ENCODE results near the gene SNX24. TPM values are rescaled to one million over a fixed set of nuclear protein-coding genes. Genes with fewer than 3 reads are reported as not detected.
"Not testable (repeated sequence)": the region's sequence is repeated elsewhere in the genome, so short reads cannot be mapped to it uniquely, and the experiment has no call there.

SNX24 gene
- total RNA-seq, 1 donor from 2014 or later = 8.5 TPM

GRCh38 chr5:122967085-122967484 is 121.7 kb downstream of the SNX24 start:
- ChIA-PET CTCF (interaction anchor here (0.6 kb wide), 1 partner anchor 25 kb away, joined by 3 read pairs; no protein-coding TSS in a partner anchor), POLR2A (no interaction called here)
- H3K4me1 Mint-ChIP-seq = peaks cover 13% of the 10 kb centered on the region
- no peaks in the 10 kb centered on the region for H3K36me3 Mint-ChIP-seq (ENCODE audit: low read depth)
- peak overlapping the region; percentile 11 for H3K4me3 Mint-ChIP-seq
- TF ChIP-seq CTCF (IDR thresholded peaks at IDR 0.05) = no peak
- H3K27me3 Mint-ChIP-seq = no peaks in the 10 kb centered on the region
- ATAC-seq (ENCODE audit: low read depth) (peak; percentile 44), DNase-seq (no peak)
- peak overlapping the region; percentile 57 for H3K27ac Mint-ChIP-seq
- intact Hi-C loops (cut with micrococcal nuclease) = loop anchor here (2.0 kb wide), 1 partner anchor 20 kb away; no protein-coding TSS in a partner anchor
- H3K9me3 Mint-ChIP-seq = no peaks in the 10 kb centered on the region

- no peak for TF ChIP-seq CTCF (IDR thresholded peaks at IDR 0.05)
- H3K4me3 Mint-ChIP-seq = no peak overlapping the region
- POLR2A ChIA-PET = no interaction called here
- CTCF ChIA-PET = interaction anchor here (0.6 kb wide), 1 partner anchor 25 kb away, joined by 3 read pairs; no protein-coding TSS in a partner anchor
- ATAC-seq (ENCODE audit: low read depth) = peak; percentile 84
- no peaks in the 10 kb centered on the region for H3K36me3 Mint-ChIP-seq (ENCODE audit: low read depth)
- no peaks in the 10 kb centered on the region for H3K9me3 Mint-ChIP-seq
- H3K27me3 Mint-ChIP-seq = no peaks in the 10 kb centered on the region
- peak overlapping the region; percentile 57 for H3K27ac Mint-ChIP-seq
- H3K4me1 Mint-ChIP-seq = peaks cover 13% of the 10 kb centered on the region
- intact Hi-C loops (cut with micrococcal nuclease) = loop anchor here (2.0 kb wide), 1 partner anchor 19 kb away; no protein-coding TSS in a partner anchor
- no peak for DNase-seq
Observed at GRCh38 chr5:122967625-122968024, 122.2 kb downstream of the SNX24 start.

GRCh38 chr5:122968056-122968455 is 122.6 kb downstream of the SNX24 start:
- H3K9me3 Mint-ChIP-seq; ATAC-seq (ENCODE audit: low read depth); DNase-seq; H3K36me3 Mint-ChIP-seq (ENCODE audit: low read depth); H3K27me3 Mint-ChIP-seq; intact Hi-C loops (cut with micrococcal nuclease); H3K27ac Mint-ChIP-seq; CTCF ChIA-PET; POLR2A ChIA-PET; H3K4me3 Mint-ChIP-seq: not testable (repeated sequence)
- peaks cover 13% of the 10 kb centered on the region for H3K4me1 Mint-ChIP-seq

- intact Hi-C loops (cut with micrococcal nuclease) = no loop called here
- ChIA-PET CTCF (no interaction called here), POLR2A (no interaction called here)
- no peak for ATAC-seq (ENCODE audit: low read depth)
- Mint-ChIP-seq H3K27ac (no peak overlapping the region), H3K4me3 (no peak overlapping the region), H3K36me3 (ENCODE audit: low read depth) (no peaks in the 10 kb centered on the region), H3K9me3 (no peaks in the 10 kb centered on the region), H3K4me1 (peaks cover 13% of the 10 kb centered on the region), H3K27me3 (no peaks in the 10 kb centered on the region)
- no peak for TF ChIP-seq CTCF (IDR thresholded peaks at IDR 0.05)
- no peak for DNase-seq
Observed at GRCh38 chr5:122971333-122971732, 125.9 kb downstream of the SNX24 start.

GRCh38 chr5:122972877-122973276 is 127.5 kb downstream of the SNX24 start:
- ATAC-seq (ENCODE audit: low read depth) (no peak), DNase-seq (no peak)
- intact Hi-C loops (cut with micrococcal nuclease) = no loop called here
- TF ChIP-seq CTCF (IDR thresholded peaks at IDR 0.05) = no peak
- Mint-ChIP-seq H3K4me1 (peaks cover 2% of the 10 kb centered on the region), H3K4me3 (no peak overlapping the region), H3K27me3 (no peaks in the 10 kb centered on the region), H3K27ac (no peak overlapping the region), H3K9me3 (no peaks in the 10 kb centered on the region), H3K36me3 (ENCODE audit: low read depth) (no peaks in the 10 kb centered on the region)
- POLR2A ChIA-PET = no interaction called here
- CTCF ChIA-PET = no interaction called here

GRCh38 chr5:122973759-122974158 is 128.3 kb downstream of the SNX24 start:
- H3K36me3 Mint-ChIP-seq (ENCODE audit: low read depth); intact Hi-C loops (cut with micrococcal nuclease); CTCF ChIA-PET; H3K9me3 Mint-ChIP-seq; POLR2A ChIA-PET; DNase-seq; H3K4me3 Mint-ChIP-seq; H3K4me1 Mint-ChIP-seq; H3K27ac Mint-ChIP-seq; H3K27me3 Mint-ChIP-seq; ATAC-seq (ENCODE audit: low read depth): not testable (repeated sequence)

GRCh38 chr5:122974251-122974650 is 128.8 kb downstream of the SNX24 start:
- H3K36me3 Mint-ChIP-seq (ENCODE audit: low read depth); H3K4me1 Mint-ChIP-seq; ATAC-seq (ENCODE audit: low read depth); DNase-seq; H3K9me3 Mint-ChIP-seq; POLR2A ChIA-PET; H3K27ac Mint-ChIP-seq; CTCF ChIA-PET; intact Hi-C loops (cut with micrococcal nuclease); H3K27me3 Mint-ChIP-seq; H3K4me3 Mint-ChIP-seq: not testable (repeated sequence)

Data from activated B cell treated with CpG ODN at 0.5 μM for 24 hours (primary cell).